Heart right ventricle (tissue), 16 donors: ENCODE measurements around the gene FARP1. TPM values are rescaled to one million over a fixed set of nuclear protein-coding genes. Genes with fewer than 3 reads are reported as not detected.
A peak's percentile ranks its signal among the peaks of the same experiment; 100 is the strongest.

Source experiments
- ATAC-seq, 8 donors: fragments of 200-7000 bp; cut with Tn5 transposase; one replicate each; pipeline ENCODE4 v1.9.1; 2020; ENCODE audit warnings: mild to moderate bottlenecking in 8 of 8, moderate library complexity in 8 of 8, moderate number of reproducible peaks in 1 of 8
- DNase-seq, 2 donors: peaks; one replicate each; pipeline ENCODE4 v3.0.0-alpha.2; 2020
- H3K27ac ChIP-seq, 10 donors: fragments of 200-600 bp; sonication (generic) in 2 of 10; one replicate each; pipeline versions ENCODE4 v1.5.0 to v1.8.0; 2020 to 2022; ENCODE audit warnings: mild to moderate bottlenecking in 3 of 10
- H3K27me3 ChIP-seq, 7 donors: fragments of 200-600 bp; one replicate each; pipeline ENCODE4 v1.8.0; 2021 to 2022; ENCODE audit warnings: mild to moderate bottlenecking in 2 of 7
- H3K36me3 ChIP-seq, 9 donors: fragments of 200-600 bp; sonication (generic) in 1 of 9; one replicate each; pipeline versions ENCODE4 v1.5.0 to v1.8.0; 2020 to 2022; ENCODE audit warnings: mild to moderate bottlenecking in 2 of 9
- H3K4me1 ChIP-seq, 9 donors: fragments of 200-600 bp; sonication (generic) in 1 of 9; one replicate each; pipeline versions ENCODE4 v1.5.0 to v1.8.0; 2020 to 2022; ENCODE audit warnings: mild to moderate bottlenecking in 4 of 9
- H3K4me3 ChIP-seq, 10 donors: fragments of 200-600 bp; sonication (generic) in 2 of 10; one replicate each; pipeline versions ENCODE4 v1.5.0 to v1.8.0; 2020 to 2022; ENCODE audit warnings: mild to moderate bottlenecking in 7 of 10, moderate library complexity in 2 of 10
- H3K9me3 ChIP-seq, 11 donors: fragments of 200-600 bp in 10 of 11; sonication (generic) in 2 of 11; one replicate each; pipeline versions ENCODE4 v1.5.0 to v1.8.0; 2013 to 2022; ENCODE audit warnings: mild to moderate bottlenecking in 2 of 11, control low read depth in 1 of 11, moderate library complexity in 1 of 11
- WGBS, 2 donors: extraction: QIAGEN DNeasy Blood & Tissue Kit; methylation state at CpG; one replicate each; pipeline ENCODE4 v1.1.7; 2013; ENCODE audit warnings: inconsistent platforms in 1 of 2; 5-methylcytosine and 5-hydroxymethylcytosine counted together
- intact Hi-C, 10 donors: fragments of 100-400 bp; cut with DNase I; formaldehyde crosslinking; loops; one replicate each; pipeline versions ENCODE4 v1.11.1 to v1.14.2; 2022
- polyA plus RNA-seq, 2 donors: library from polyadenylated mRNA; stranded (reverse); fragments of 200-250 nt; gene quantifications; one replicate each; pipeline ENCODE4 v1.2.3, GENCODE V29; 2013
- total RNA-seq, 10 donors: library from RNA; stranded (reverse); fragmentation: NEBNext Ultra II Directional in 3 of 10; extraction: Animal tissue kit (Norgen Biotek cat#: 25700) in 3 of 10; gene quantifications; one replicate each; pipeline versions ENCODE4 v1.2.1 to v1.2.4, GENCODE V29; 2021 to 2023
- TF ChIP-seq, protein P1 (sequence below), 9 donors: fragments of 200-600 bp; sonication (generic) in 2 of 9; IDR thresholded peaks; one replicate each; pipeline versions ENCODE4 v1.5.0 to v1.8.0; 2021 to 2022; ENCODE audit warnings: antibody characterized with exemption in 9 of 9, mild to moderate bottlenecking in 5 of 9, moderate library complexity in 1 of 9
- donor health status: Arrhythmogenic right ventricular cardiomyopathy.
- donor health status: ischemic (EF 13 %, LVEDD 7.1; RV severe dilation, severe dysfunction).
- donor health status: healthy with polysubstance abuse.
- donor health status: DM: no; HTN: yes; CAD: no.
- donor health status: DM: no; HTN: no; CAD: no.
- donor health status: ischemic (EF 25% LVEDD 6.9; RV normal size, moderate dysfunction).
- donor health status: ischemic (EF 25% LVEDD 5.7; RV mildly dilated, moderate dysfunction).
- donor health status: healthy.
- donor health status: DM: yes; HTN: yes; CAD: no.
- donor health status: Ischemic cardiomyopathy.
- donor health status: ischemic (EF 35%, LVEDD 5.7; RV mildly dilated, moderate dysfunction).
- donor health status: nonischemic (EF 11% LVEDD 7.7; RV severe dilation, severe dysfunction).
- donor health status: DM: yes; HTN: yes; CAD: no.
- donor health status: PGD.
- donor health status: ischemic (EF 29% LVEDD 5.4; RV normal size, mild dysfunction).
- donor health status: nonischemic (EF 23%, LVEDD 6.1; RV moderate dilation, normal function).

Gene FARP1
- total and polyA plus RNA-seq, 12 donors, result 6.9 to 72.9 (median 17.1) TPM

DNA sequence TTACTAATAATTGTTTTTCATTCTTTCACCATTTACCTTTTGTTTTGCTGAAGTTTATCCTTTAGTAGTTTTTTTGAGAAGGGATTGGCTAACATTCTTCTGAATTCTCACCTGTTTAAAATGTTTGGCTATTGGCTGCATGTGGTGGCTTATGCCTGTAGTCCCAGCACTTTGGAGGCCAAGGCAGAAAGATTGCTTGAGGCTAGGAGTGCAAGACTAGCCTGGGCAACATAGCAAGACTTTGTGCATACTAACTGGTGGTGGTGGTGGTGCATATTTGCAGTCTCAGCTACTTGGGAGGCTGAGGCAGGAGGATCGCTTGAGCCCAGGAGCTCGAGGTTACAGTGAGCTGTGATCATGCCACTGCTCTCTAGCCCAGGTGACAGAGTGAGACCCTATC is 61.7 kb downstream of the FARP1 start:
- intact Hi-C loops, result no loop called here
- WGBS, 2 donors, result 100% methylated on average over 2 of the region's 2 CpGs
- no peak for ATAC-seq

GRCh38 chr13:98206946-98207345 is 64.1 kb downstream of the FARP1 start:
- Histone ChIP-seq H3K4me1 (peaks cover 0 to 28% (median 6%) of the 10 kb centered on the region in 9 donors), H3K4me3 (no peak overlapping the region), H3K9me3 (peaks cover 0 to 30% (median 15%) of the 10 kb centered on the region in 11 donors), H3K27ac (peak overlapping the region in 4 of 10 donors; percentile 61 to 87 (median 80)), H3K27me3 (no peaks in the 10 kb centered on the region), H3K36me3 (no peaks in the 10 kb centered on the region)
- 45 to 46% methylated on average over 4 of the region's 4 CpGs for WGBS, 2 donors
- peak in 4 of 8 donors; percentile 42 to 84 (median 70) for ATAC-seq
- TF ChIP-seq, protein P1, sequence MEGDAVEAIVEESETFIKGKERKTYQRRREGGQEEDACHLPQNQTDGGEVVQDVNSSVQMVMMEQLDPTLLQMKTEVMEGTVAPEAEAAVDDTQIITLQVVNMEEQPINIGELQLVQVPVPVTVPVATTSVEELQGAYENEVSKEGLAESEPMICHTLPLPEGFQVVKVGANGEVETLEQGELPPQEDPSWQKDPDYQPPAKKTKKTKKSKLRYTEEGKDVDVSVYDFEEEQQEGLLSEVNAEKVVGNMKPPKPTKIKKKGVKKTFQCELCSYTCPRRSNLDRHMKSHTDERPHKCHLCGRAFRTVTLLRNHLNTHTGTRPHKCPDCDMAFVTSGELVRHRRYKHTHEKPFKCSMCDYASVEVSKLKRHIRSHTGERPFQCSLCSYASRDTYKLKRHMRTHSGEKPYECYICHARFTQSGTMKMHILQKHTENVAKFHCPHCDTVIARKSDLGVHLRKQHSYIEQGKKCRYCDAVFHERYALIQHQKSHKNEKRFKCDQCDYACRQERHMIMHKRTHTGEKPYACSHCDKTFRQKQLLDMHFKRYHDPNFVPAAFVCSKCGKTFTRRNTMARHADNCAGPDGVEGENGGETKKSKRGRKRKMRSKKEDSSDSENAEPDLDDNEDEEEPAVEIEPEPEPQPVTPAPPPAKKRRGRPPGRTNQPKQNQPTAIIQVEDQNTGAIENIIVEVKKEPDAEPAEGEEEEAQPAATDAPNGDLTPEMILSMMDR (IDR thresholded peaks at IDR 0.05), result no peak
- DNase-seq, result no peak
- intact Hi-C loops, result no loop called here

More for the DNA sequence above, 61.7 kb downstream of the FARP1 start:
- H3K27ac ChIP-seq, result no peak overlapping the region
- no peaks in the 10 kb centered on the region for H3K36me3 ChIP-seq
- H3K9me3 ChIP-seq, result peaks cover 0 to 30% (median 15%) of the 10 kb centered on the region in 11 donors
- DNase-seq, result no peak
- TF ChIP-seq, protein P1 (IDR thresholded peaks at IDR 0.05), result no peak
- H3K4me3 ChIP-seq, result no peak overlapping the region
- H3K4me1 ChIP-seq, result peaks cover 0 to 31% (median 6%) of the 10 kb centered on the region in 9 donors
- H3K27me3 ChIP-seq, result no peaks in the 10 kb centered on the region

DNA sequence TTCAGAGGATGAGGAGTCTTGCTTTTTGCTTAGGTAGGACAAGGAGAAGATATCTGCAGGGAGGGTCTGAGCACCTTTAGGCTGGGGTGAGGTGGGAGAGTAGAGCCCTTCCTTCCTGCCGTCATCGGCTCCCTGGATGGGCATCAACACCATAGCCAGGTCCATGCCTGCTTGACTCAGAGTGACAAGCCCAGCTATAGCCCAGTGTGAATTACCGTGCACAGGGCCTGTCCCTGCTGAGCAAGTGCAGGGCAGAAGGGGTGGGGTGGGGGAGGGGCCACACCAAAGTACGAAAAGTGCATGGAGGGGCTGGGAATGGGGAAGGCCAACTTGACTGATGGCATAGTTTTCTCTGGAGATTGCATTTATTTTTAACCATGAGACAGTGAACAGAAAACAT is 64.5 kb downstream of the FARP1 start:
- peak in 6 of 8 donors; percentile 40 to 90 (median 75) for ATAC-seq

DNA sequence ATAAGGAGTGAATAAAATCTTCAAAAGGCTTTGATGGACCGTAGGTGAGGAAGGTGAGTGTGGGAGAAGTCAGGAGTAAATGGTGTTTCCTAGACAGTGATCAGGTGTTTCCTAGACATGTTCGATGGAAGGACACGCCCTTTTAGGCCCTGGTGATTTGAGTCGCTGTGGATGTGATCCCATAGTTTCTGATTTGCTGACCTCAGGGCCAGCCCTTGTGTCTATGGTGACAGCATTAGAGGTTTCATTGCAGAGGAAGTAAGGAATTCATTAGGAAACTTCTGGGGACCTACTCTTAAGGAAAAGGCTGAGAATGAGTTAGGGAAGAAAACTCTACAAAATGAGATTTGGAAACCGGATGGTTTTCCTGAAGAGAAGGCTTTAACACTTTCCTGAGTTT is 65.7 kb downstream of the FARP1 start:
- Histone ChIP-seq H3K27me3 (no peaks in the 10 kb centered on the region), H3K9me3 (peaks cover 0 to 28% (median 15%) of the 10 kb centered on the region in 11 donors), H3K4me3 (no peak overlapping the region), H3K36me3 (peaks cover 0 to 2% (median 0%) of the 10 kb centered on the region in 9 donors), H3K4me1 (peaks cover 0 to 28% (median 6%) of the 10 kb centered on the region in 9 donors), H3K27ac (peak overlapping the region in 4 of 10 donors; percentile 47 to 87 (median 55))
- intact Hi-C loops, result no loop called here
- no peak for ATAC-seq
- no peak for DNase-seq
- TF ChIP-seq, protein P1 (IDR thresholded peaks at IDR 0.05), result no peak
- WGBS, 2 donors, result 89% methylated on average over 5 of the region's 5 CpGs

More for the DNA sequence above, 64.5 kb downstream of the FARP1 start:
- no peaks in the 10 kb centered on the region for H3K27me3 ChIP-seq
- intact Hi-C loops, result no loop called here
- no peaks in the 10 kb centered on the region for H3K36me3 ChIP-seq
- H3K27ac ChIP-seq, result peak overlapping the region in 5 of 10 donors; percentile 12 to 87 (median 76)
- H3K9me3 ChIP-seq, result peaks cover 0 to 30% (median 15%) of the 10 kb centered on the region in 11 donors
- peaks cover 0 to 26% (median 6%) of the 10 kb centered on the region in 9 donors for H3K4me1 ChIP-seq
- DNase-seq, result peak in 1 of 2 donors; percentile 19
- H3K4me3 ChIP-seq, result no peak overlapping the region
- 29 to 45% methylated on average over 4 of the region's 4 CpGs for whole genome bisulfite sequencing, 2 donors
- TF ChIP-seq, protein P1 (IDR thresholded peaks at IDR 0.05), result no peak
